ENCODE measurements around the gene KDM6A.

- TF ChIP-seq POLR2A (IDR thresholded peaks at IDR 0.05) (no peak), CTCF (IDR thresholded peaks at IDR 0.05) (no peak)
These were observed 99.1 kb downstream of the KDM6A start for GRCh38 chrX:44972132-44972531.

Measured in thyroid gland (tissue), 4 donors.